Panc1 (cell line): ENCODE results near the gene STAU1. TPM values are rescaled to one million over a fixed set of nuclear protein-coding genes. Genes with fewer than 3 reads are reported as not detected.
"Not testable (repeated sequence)": the region's sequence is repeated elsewhere in the genome, so short reads cannot be mapped to it uniquely, and the experiment has no call there.

Experiments
- ATAC-seq: fragments of 200-7000 bp; cut with Tn5 transposase; 2 replicates; pipeline ENCODE4 v1.9.1; 2020; ENCODE audit warnings: mild to moderate bottlenecking, moderate library complexity
- BruUV-seq: library from RNA; stranded (reverse); fragments of 400-500 nt; replicated peaks from 2 replicates; lab custom pipeline; 2021; lab: Mats Ljungman, UMichigan
- CTCF ChIA-PET: fragments of 300-600 bp; sonication (Branson Sonifier 250); formaldehyde crosslinking; loops from one replicate; lab custom pipeline; 2022; ENCODE audit warnings: antibody characterized with exemption; lab: Charles Lee
- POLR2A ChIA-PET: fragments of 300-600 bp; sonication (Branson Sonifier 250); formaldehyde crosslinking; loops from one replicate; lab custom pipeline; 2022; ENCODE audit warnings: antibody characterized with exemption; lab: Charles Lee
- DNase-seq: peaks from one replicate; pipeline ENCODE4 v3.0.0-alpha.2; 2010; ENCODE audit warnings: low read depth, low spot score
- H3K27ac ChIP-seq: 2 replicates; pipeline ENCODE4 v1.5.1; 2011; ENCODE audit warnings: mild to moderate bottlenecking, low read length, inconsistent platforms
- H3K27me3 ChIP-seq: fragments of 200-500 bp; sonication (Bioruptor generic); 2 replicates; pipeline ENCODE4 v1.6.0; 2014; ENCODE audit warnings: low read length, inconsistent platforms; ENCODE audit not compliant: control insufficient read depth, insufficient read depth
- H3K36me3 ChIP-seq: fragments of 200-500 bp; sonication (Bioruptor generic); 2 replicates; pipeline ENCODE4 v1.5.1; 2014; ENCODE audit warnings: inconsistent platforms, mild to moderate bottlenecking, low read length, moderate library complexity; ENCODE audit not compliant: control insufficient read depth, insufficient read depth
- H3K4me1 ChIP-seq: 2 replicates; pipeline ENCODE4 v1.5.1; 2011; ENCODE audit warnings: inconsistent platforms, mild to moderate bottlenecking, low read length, moderate library complexity; ENCODE audit not compliant: control insufficient read depth, insufficient read depth
- H3K4me3 ChIP-seq, 2 experiments: 2 replicates each; pipeline ENCODE4 v1.5.1; 2011 to 2012; ENCODE audit warnings: low read depth in 2 of 2, low read length in 2 of 2, mild to moderate bottlenecking in 2 of 2, inconsistent platforms in 1 of 2, moderate library complexity in 1 of 2
- H3K9me3 ChIP-seq: fragments of 200-500 bp; sonication (Bioruptor generic); 2 replicates; pipeline ENCODE4 v1.5.1; 2014; ENCODE audit warnings: low read depth, mild to moderate bottlenecking, inconsistent platforms, low read length, moderate library complexity; ENCODE audit not compliant: control insufficient read depth, insufficient read depth
- POLR2AphosphoS5 ChIP-seq: IDR thresholded peaks from 2 replicates; pipeline ENCODE4 v1.6.1; 2012; ENCODE audit warnings: mild to moderate bottlenecking, low read depth, low read length, moderate library complexity
- REST ChIP-seq, 2 experiments: IDR thresholded peaks; 2 replicates each; pipeline ENCODE4 v1.6.1; 2011 to 2012; ENCODE audit warnings: low read depth in 2 of 2, control low read depth in 1 of 2, low read length in 1 of 2, mild to moderate bottlenecking in 1 of 2, moderate library complexity in 1 of 2; ENCODE audit not compliant: insufficient read depth in 1 of 2
- SIN3A ChIP-seq: IDR thresholded peaks from 2 replicates; pipeline ENCODE4 v1.6.1; 2012; ENCODE audit warnings: low read depth, mild to moderate bottlenecking, low read length, moderate library complexity, borderline replicate concordance; ENCODE audit not compliant: insufficient read depth
- TCF7L2 ChIP-seq: IDR thresholded peaks from 2 replicates; pipeline ENCODE4 v1.6.1; 2011; ENCODE audit warnings: mild to moderate bottlenecking, low read depth, low read length, inconsistent platforms
- in situ Hi-C: cut with HindIII; loops from 2 replicates; pipeline ENCODE4 v1.10.0; 2016; ENCODE audit warnings: low sequenced_read_pairs, low pct_unique_long_range_greater_than_20kb
- intact Hi-C: fragments of 100-400 bp; cut with micrococcal nuclease; formaldehyde crosslinking; loops from one replicate; pipeline ENCODE4 v1.10.0; 2022; ENCODE audit not compliant: unreplicated experiment
- total RNA-seq: library from RNA; stranded (reverse); gene quantifications from one replicate; pipeline ENCODE4 v1.2.1, GENCODE V29; 2021; ENCODE audit not compliant: unreplicated experiment
- TF ChIP-seq, protein P1 (sequence below): fragments of 450-650 bp; IDR thresholded peaks from 2 replicates; pipeline ENCODE4 v1.5.1; 2017; ENCODE audit warnings: mild to moderate bottlenecking

STAU1 gene
- total RNA-seq, 1 experiment from 2014 or later, result 103 TPM

- Histone ChIP-seq H3K4me1 (no peaks in the 10 kb centered on the region), H3K4me3 (no peak overlapping the region), H3K9me3 (no peaks in the 10 kb centered on the region), H3K36me3 (peaks cover 4% of the 10 kb centered on the region; the same call in 1 of the 2 replicates), H3K27me3 (no peaks in the 10 kb centered on the region), H3K27ac (no peak overlapping the region)
- DNase-seq, result no peak
- no TSS peak for BruUV-seq
- TF ChIP-seq SIN3A, result no peak
- TF ChIP-seq, protein P1, sequence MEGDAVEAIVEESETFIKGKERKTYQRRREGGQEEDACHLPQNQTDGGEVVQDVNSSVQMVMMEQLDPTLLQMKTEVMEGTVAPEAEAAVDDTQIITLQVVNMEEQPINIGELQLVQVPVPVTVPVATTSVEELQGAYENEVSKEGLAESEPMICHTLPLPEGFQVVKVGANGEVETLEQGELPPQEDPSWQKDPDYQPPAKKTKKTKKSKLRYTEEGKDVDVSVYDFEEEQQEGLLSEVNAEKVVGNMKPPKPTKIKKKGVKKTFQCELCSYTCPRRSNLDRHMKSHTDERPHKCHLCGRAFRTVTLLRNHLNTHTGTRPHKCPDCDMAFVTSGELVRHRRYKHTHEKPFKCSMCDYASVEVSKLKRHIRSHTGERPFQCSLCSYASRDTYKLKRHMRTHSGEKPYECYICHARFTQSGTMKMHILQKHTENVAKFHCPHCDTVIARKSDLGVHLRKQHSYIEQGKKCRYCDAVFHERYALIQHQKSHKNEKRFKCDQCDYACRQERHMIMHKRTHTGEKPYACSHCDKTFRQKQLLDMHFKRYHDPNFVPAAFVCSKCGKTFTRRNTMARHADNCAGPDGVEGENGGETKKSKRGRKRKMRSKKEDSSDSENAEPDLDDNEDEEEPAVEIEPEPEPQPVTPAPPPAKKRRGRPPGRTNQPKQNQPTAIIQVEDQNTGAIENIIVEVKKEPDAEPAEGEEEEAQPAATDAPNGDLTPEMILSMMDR, result no peak
- no peak for TF ChIP-seq POLR2AphosphoS5
- no peak for TF ChIP-seq REST (IDR thresholded peaks at IDR 0.05; ENCODE audit: insufficient read depth in 1 of 2, low read depth in 2 of 2, low read length in 1 of 2)
- no peak for TF ChIP-seq TCF7L2
- intact Hi-C loops, result no loop called here
- POLR2A ChIA-PET, result no interaction called here
- in situ Hi-C loops, result no loop called here
- CTCF ChIA-PET, result no interaction called here
- ATAC-seq, result peak; percentile 27; the same call in 1 of the 2 replicates
Measured at GRCh38 chr20:49110767-49111694, 77.1 kb downstream of the STAU1 start.

DNA sequence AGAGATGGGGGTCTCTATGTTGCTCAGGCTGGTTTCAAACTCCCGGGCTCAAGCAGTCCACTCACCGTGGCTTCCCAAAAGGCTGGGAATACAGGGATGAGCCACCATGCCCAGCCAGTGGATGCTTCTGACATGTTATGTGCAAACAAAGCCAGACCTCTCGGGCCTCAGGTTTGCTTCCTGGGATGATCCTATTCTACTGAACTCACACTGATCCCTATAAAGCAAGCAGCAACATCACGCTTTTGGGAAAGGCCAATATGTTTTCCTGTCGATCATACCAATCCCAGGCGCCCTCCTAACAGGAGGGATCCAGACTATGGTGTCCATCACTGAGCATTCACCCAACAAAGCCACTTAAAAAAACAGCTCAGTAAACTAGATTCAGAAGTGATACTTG lies 81.8 kb downstream of the STAU1 start:
- no TSS peak for BruUV-seq
- CTCF ChIA-PET, result no interaction called here
- ATAC-seq, result no peak
- no peak for DNase-seq
- Histone ChIP-seq H3K27me3 (no peaks in the 10 kb centered on the region), H3K4me3 (no peak overlapping the region), H3K36me3 (peaks cover 7% of the 10 kb centered on the region), H3K27ac (no peak overlapping the region), H3K9me3 (no peaks in the 10 kb centered on the region), H3K4me1 (no peaks in the 10 kb centered on the region)
- POLR2A ChIA-PET, result no interaction called here
- TF ChIP-seq, protein P1, result no peak
- in situ Hi-C loops, result no loop called here
- intact Hi-C loops, result no loop called here

DNA sequence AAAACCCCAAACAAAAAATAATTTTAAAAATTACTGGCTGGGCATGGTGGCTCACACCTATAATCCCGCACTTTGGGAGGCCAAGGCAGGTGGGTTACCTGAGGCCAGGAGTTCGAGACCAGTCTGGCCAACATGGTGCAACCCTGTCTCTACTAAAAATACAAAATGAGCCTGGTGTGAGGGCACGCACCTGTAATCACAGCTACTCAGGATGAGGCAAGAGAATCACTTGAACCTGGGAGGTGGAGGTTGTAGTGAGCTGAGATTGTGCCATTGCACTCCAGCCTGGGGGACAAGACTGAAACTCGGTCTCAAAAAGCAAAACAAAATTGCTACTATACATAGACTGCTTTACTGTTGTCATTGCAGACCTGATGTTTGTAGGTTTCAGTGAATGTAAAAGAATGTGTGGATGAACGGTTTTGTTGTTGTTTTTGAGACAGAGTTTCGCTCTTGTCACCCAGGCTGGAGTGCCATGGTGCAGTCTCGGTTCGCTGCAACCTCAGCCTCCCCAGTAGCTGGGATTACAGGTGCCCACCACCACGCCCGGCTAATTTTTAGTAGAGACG lies 83.1 kb downstream of the STAU1 start:
- H3K9me3 ChIP-seq, BruUV-seq, in situ Hi-C loops, CTCF ChIA-PET, POLR2A ChIA-PET, DNase-seq, H3K27me3 ChIP-seq, ATAC-seq, H3K27ac ChIP-seq, intact Hi-C loops, H3K4me3 ChIP-seq, H3K4me1 ChIP-seq: not testable (repeated sequence)
- H3K36me3 ChIP-seq, result peaks cover 11% of the 10 kb centered on the region
